Measurements from ENCODE around the gene TMEM184B.

DNA sequence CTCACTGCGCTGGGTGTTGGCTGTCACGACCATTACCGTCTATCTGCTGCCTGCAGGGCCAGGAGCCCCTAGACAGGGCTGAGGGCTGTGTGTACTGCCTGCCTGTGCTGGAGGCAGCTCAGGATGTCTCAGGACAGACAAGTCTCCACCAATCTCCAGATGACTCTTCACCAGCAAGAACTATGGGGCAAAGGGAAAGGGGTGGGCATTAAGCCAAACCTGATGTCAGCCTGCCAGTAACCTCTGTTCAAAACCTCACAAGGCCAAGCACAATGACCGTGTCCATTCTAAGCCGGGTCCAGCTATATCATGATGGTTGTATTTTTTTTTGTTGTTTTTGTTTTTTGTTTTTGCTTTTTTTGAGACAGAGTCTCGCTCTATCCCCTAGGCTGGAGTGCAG, 39.4 kb downstream of the TMEM184B start:
- TF ChIP-seq, protein P1, sequence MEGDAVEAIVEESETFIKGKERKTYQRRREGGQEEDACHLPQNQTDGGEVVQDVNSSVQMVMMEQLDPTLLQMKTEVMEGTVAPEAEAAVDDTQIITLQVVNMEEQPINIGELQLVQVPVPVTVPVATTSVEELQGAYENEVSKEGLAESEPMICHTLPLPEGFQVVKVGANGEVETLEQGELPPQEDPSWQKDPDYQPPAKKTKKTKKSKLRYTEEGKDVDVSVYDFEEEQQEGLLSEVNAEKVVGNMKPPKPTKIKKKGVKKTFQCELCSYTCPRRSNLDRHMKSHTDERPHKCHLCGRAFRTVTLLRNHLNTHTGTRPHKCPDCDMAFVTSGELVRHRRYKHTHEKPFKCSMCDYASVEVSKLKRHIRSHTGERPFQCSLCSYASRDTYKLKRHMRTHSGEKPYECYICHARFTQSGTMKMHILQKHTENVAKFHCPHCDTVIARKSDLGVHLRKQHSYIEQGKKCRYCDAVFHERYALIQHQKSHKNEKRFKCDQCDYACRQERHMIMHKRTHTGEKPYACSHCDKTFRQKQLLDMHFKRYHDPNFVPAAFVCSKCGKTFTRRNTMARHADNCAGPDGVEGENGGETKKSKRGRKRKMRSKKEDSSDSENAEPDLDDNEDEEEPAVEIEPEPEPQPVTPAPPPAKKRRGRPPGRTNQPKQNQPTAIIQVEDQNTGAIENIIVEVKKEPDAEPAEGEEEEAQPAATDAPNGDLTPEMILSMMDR (IDR thresholded peaks at IDR 0.05; ENCODE audit: low read depth, low read length, poor library complexity, severe bottlenecking) = no peak
- TF ChIP-seq EZH2phosphoT487 (IDR thresholded peaks at IDR 0.05; ENCODE audit: borderline replicate concordance, low read length) = no peak
